Uterus (tissue), 2 donors: ENCODE data around the gene RASA3.

Experiments used
- CTCF ChIP-seq, 4 experiments: fragments of 200-600 bp in 2 of 4; fragments of 450-650 bp in 2 of 4; sonication (generic) in 2 of 4; IDR thresholded peaks; one replicate each; pipeline ENCODE4 v1.5.1; 2016 to 2019; ENCODE audit warnings: antibody characterized with exemption in 4 of 4, mild to moderate bottlenecking in 2 of 4, moderate library complexity in 1 of 4
- POLR2A ChIP-seq, 2 donors: fragments of 450-650 bp; IDR thresholded peaks; one replicate each; pipeline ENCODE4 v1.6.1; 2016; ENCODE audit warnings: antibody characterized with exemption in 2 of 2, mild to moderate bottlenecking in 1 of 2, moderate library complexity in 1 of 2

GRCh38 chr13:114109641-114110041, 22.8 kb downstream of the RASA3 start:
- TF ChIP-seq CTCF (IDR thresholded peaks at IDR 0.05) = no peak
- no peak for TF ChIP-seq POLR2A (IDR thresholded peaks at IDR 0.05)
